ENCODE results near the gene PRR9.

GRCh38 chr1:153248176-153248879, 30.9 kb downstream of the PRR9 start:
- TF ChIP-seq, protein P1, sequence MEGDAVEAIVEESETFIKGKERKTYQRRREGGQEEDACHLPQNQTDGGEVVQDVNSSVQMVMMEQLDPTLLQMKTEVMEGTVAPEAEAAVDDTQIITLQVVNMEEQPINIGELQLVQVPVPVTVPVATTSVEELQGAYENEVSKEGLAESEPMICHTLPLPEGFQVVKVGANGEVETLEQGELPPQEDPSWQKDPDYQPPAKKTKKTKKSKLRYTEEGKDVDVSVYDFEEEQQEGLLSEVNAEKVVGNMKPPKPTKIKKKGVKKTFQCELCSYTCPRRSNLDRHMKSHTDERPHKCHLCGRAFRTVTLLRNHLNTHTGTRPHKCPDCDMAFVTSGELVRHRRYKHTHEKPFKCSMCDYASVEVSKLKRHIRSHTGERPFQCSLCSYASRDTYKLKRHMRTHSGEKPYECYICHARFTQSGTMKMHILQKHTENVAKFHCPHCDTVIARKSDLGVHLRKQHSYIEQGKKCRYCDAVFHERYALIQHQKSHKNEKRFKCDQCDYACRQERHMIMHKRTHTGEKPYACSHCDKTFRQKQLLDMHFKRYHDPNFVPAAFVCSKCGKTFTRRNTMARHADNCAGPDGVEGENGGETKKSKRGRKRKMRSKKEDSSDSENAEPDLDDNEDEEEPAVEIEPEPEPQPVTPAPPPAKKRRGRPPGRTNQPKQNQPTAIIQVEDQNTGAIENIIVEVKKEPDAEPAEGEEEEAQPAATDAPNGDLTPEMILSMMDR (IDR thresholded peaks at IDR 0.05), result no peak
- TF ChIP-seq ZFX (IDR thresholded peaks at IDR 0.05; ENCODE audit: borderline replicate concordance), result no peak
